HG03442 (cell line): ENCODE results near the gene CDKL2.

ENCODE experiments used
- ATAC-seq: cut with Tn5 transposase; IDR thresholded peaks from one replicate; pipeline ENCODE4 v1.9.1; 2021; ENCODE audit warnings: mild to moderate bottlenecking, moderate library complexity; ENCODE audit not compliant: unreplicated experiment

CDKL2 gene

DNA sequence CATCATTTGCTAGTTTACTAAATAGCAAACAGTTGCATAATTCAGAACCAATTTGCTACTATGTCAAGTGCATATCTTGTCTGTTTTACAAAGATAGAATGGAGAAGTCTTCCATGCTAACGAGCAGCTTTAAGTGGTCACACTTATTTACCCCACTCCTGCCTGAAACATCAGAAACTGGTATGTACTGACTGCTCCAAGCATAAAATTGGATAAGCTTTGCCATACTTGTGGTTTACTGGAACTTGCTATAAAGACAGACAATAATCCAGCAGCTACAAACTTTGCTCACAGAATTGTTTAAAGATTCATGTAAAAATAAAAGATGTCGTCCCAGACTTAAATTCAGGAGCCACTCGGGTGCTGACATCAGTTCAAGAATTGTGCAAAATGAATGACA lies 13.3 kb upstream of the CDKL2 start:
- ATAC-seq, result no peak

DNA sequence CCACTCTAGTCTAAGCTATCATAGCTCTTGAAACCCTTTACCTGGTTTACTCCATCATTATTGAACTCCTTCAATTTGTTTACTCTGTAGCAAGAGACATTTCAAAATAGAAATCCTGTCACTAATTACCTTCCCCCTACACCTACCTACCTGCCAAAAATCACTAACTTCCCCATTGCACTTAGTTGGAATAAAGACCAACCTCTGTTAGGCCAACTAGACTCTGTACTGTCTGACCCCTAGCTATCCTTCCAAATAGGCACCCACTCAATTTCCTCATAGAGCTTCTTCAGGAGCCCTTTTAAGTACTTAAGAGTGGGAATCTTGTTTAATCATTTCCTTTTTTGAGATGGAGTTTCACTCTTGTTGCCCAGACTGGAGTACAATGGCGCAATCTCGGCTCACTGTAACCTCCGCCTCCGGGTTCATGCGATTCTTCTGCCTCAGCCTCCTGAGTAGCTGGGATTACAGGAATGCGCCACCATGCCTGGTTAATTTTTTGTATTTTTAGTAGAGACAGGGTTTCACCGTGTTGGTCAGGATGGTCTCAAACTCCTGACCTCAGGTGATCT lies 8.9 kb upstream of the CDKL2 start:
- no peak for ATAC-seq

DNA sequence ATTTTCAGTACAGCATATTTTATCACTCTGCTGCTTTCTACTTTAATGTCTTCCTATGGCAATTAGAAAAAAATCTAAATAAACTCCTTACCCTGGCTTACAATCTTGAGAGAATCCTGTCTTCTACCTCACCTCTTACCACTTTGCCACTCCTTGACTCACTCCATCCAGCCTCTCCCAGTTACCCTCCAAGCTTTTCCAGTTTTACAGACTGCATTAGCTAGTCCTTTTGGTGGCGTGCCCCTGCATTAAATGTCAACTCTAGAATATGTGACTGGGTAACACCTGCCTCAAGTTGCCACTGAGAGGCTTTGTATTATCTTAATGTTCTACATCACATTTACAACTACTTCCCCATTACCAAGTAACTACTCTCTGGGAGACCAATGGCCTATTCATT lies 7.5 kb upstream of the CDKL2 start:
- ATAC-seq, result no peak

DNA sequence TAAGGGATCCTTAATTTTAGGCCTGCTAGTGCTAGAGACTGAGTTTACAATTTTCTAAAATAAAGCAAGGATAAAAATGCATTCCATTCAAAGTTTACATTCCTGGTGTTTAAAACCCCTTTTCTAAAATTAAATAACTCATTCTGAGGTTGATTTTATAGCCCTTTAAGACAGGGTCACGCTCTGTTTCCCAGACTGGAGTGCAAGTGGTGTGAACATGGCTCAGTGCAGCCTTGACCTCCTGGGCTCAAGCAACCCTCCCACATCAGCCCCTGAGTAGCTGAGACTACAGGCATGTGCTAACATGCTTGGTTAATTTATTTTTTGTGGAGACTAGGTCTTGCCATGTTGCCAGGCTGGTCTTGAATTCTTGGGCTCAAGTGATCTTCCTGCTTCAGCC lies 6.8 kb upstream of the CDKL2 start:
- no peak for ATAC-seq

DNA sequence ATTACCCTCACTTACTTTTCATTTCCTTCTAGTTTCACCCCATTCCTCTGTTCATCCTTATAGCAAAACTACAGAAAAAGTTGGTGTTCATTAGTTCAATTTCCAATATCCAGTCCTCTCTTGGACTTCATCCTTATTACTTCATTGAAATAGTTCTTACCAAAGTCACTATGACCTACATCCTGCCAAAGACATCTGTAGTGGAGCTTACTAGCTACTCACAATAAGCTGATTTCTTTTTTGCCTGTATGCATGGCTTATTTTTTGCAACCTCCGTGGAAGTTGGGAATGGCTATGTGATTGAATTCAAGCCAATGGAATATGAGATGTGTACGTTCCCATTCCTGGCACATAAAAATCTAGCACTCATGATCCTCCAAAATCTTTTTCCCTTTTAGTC lies 4.6 kb upstream of the CDKL2 start:
- no peak for ATAC-seq

DNA sequence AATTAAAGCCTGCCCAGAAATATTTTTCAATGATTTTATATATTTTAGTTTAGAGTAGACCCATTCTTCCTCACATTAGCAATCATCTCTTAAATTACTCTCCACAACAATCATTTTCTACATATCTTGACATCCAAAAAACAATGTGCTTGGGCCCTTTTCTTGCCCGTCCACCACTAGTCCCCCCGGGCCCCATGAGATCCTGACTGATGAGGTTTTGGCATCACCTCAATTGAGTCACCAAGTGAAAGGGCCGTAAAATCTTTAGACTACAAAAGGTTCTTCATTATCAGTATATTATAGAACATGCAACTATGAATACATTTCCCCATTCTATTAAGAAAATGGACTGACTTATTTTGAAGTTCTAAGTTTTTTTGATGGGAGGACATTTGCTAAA lies 4.0 kb upstream of the CDKL2 start:
- ATAC-seq, result no peak

DNA sequence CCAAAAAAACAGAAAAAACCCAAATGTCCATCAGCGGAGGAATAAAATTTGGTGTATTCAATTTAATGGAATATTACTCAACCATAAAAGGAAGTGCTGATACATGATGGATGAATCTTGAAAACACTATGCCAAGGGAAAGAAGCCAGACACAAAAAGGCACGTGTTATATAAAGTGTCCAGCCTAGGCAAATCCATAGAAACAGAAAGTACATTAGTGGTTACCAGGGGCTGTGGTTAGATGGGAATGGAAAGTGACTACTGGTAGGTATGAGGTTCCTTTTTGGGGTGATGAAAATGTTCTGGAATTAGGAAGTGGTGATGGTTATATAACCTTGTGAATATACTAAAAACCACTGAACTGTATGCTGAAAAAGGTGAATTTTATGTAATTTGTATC lies 3.5 kb upstream of the CDKL2 start:
- no peak for ATAC-seq

DNA sequence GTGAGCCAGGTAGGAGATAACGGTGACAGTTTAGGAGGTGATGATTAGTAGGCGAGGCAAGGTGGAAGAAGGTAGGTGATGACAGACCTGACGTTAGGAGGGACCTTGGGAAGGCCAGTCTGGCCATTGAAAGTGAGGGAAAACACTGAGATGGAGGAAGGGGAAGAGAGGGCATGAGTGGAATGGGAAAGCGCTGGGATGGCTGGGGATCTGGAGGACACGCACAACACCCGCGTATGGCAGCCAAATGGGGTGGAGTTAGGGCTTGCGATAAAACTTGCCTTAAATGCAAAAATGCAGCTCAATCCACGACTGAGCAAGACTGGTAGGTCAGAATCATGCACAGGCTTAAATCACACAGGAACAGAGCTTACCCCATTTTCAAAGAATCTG lies 605 bp upstream of the CDKL2 start:
- ATAC-seq, result no peak

DNA sequence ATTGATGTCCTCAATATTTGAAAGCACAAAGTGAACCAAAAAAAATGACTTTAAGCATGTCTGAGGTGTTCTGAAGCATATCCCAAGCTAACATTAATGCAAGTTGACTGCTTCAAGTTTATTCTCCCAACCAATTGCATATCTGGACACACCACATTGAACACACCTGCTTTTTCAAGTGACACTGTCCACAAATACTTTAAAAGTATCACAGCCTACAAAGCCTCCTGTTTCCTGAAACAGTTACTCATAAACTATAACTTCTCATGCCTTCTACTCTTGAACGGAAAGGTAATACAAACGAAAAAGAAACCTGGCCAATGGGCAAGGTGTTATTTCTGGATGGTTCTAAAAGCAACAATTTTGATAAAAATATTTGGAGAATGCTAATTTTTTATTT lies 1.1 kb downstream of the CDKL2 start:
- ATAC-seq, result no peak

DNA sequence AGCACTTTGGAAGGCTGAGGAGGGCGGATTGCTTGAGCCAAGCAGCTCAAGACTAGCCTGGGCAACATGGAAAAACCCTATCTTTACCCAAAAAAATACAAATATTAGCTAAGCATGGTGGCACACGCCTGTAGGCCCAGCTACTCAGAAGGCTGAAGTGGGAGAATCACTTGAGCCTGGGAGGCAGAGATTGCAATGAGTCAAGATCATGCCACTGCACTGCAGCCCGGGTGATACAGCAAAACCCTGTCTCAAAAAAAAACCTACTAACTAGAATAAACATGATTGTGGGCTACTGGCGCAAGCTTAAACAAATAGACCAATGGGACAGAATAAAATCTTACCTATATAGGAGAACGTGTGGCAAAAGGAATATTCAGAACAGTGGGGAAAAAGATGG lies 7.3 kb downstream of the CDKL2 start:
- ATAC-seq, result no peak

DNA sequence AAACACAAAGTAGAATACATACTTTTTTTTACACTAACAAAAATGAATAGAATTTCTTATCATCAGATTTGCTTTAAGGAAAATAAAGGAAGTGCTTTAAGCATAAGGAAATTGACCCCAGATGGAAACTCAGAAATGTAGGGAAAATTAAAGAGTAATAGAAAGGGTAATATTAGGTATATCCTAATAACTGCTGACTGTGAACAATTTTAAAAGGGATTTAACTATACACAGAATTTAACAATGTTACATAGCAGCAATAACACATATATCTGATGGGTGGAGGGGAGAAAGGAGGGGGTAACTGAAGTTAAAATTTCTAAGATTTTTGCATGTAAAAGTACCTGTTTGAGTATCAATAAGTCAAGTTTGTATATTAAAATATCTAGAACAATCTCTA lies 8.6 kb downstream of the CDKL2 start:
- ATAC-seq, result no peak

DNA sequence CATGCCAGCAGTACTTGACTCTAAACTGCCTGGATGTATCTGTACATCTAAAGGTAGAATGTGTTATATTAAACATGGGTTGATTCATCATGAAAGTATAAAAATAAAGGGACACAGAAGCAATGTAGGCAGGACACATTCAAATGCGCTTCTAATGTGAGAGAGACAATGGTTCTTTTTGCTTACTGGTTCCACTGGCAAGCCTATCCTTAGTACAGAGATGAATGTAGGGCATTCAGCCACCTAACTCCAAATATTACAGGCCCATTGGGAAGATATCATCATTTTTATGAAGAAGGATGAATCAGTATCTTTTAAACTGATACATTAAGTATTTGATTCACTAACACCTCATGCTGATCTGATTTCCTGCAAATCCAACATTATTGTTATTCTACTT lies 18.0 kb downstream of the CDKL2 start:
- ATAC-seq, result no peak

DNA sequence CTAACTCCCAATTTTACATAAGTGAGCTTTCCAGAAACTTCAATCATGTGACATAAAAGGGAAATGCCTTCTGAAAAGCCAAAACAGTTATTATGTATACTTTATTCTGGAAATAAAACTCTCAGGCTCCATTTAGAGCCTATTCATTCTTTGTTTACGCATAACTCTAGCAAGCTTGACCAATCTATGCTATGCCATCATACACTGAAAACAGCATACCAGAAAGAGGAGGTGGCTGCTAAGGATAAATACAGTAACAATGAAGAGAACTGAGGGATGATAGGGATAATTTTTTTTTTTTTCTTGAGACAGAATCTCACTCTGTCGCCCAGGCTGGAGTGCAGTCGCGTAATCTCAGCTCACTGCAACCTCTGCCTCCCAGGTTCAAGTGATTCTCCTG lies 24.4 kb downstream of the CDKL2 start:
- no peak for ATAC-seq

DNA sequence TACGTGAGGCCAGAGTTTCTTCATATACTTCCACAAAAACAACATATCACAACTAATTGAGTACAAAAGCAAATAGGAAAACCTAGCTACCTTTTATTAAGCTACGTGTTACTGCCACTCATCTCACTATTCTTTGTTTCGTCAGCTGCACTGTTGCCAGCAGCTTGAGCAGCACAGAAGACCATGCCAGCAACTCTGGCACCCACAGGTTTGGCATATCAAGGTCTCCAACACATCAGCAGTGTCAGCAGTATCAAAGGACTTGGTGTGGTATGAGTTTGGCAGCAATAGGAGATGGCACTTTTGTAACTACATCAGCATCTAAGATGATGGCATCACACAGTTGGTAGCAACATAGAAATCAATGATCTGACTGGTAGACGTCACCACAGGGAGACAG lies 30.7 kb downstream of the CDKL2 start:
- ATAC-seq, result no peak

DNA sequence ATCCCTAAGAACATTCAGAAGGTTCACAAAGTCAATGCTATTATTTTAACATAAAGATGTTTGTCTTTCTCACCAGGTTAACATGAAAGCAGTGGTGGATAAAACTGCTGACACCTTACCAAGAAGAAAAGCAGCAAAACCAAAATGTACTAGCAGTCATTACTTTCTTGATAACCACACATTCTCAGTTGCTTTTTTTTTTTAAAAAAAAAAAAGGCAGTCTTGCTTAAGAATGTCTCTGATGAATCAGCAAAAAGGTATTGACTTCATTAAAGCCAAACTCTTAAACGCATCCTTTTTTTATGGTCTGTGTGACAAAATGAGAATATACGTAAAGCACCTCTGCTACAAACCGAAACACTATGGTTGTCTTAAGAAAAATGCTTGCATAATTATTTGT lies 31.9 kb downstream of the CDKL2 start:
- no peak for ATAC-seq

DNA sequence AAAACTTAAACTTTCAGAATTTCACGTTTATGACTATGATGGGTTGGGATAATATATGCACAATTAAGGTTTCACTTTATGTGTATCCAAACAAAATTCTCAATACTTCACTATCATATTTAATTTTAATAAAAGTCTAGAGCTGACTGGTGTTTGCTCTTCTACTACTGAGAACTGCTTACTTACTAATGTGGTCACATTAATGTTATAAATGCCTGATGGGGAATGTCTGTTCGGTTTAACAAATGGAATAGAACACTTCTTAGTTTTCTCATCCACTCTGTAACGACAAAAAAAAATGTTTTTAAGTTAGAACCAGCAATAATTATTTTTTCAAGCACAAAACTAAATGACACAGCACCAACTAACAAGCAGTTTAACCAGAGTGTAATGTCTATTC lies 34.3 kb downstream of the CDKL2 start:
- ATAC-seq, result no peak

DNA sequence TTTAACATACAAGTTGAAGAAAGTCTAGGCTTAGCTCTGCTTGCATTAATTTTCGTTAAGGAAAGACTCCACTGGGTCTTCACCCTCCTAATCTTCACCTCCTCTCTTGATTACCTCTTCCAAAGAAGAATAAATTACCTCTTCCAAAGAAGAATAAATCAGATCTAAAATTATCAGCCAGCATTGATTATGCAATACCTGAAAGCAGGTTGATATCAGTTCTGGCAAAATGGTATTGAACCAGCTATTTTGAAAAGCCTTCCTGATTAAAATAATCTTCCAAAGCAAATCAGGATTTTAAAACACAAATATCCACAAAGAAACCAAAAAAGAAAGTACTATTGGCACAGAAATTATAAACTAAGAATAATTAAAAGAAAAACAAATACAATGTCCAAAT lies 36.9 kb downstream of the CDKL2 start:
- ATAC-seq, result no peak

DNA sequence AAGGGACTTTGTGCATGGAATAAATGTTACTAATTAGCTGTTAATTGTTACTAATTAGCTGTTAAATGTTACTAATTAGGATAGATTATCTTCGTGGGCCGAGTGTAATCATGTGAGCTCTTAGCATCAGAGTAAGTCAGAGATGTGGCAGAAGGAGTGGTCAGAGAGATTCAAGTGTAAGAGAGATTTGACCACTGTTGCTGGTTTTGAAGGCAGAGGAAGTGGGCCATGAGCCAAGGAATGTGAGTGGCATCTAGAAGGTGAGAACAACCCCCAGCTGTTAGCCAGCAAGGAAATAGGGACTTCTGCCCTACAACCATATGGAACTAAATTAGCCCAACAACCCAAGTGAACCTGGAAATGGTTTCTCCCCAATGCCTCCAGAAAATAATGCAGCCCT lies 46.3 kb downstream of the CDKL2 start:
- no peak for ATAC-seq

DNA sequence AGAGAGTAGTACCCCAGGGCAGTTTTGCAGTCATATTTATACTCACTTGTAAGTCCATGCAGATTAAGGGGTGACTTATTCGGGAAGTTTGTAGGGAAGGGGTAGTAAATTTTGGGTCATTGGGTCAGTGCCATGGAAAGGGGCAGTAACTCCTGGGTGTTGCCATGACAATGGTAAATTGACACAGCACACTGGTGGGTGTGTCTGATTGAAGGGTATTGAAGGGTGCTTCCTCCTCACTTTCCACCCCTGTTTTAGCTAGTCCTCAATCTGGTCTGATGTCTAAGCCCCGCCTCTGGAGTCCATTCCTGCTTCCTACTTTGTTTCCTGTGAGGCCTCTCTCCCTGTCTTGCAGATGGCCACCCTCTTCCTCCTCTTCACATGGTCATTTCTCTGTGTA lies 62.6 kb downstream of the CDKL2 start:
- no peak for ATAC-seq

DNA sequence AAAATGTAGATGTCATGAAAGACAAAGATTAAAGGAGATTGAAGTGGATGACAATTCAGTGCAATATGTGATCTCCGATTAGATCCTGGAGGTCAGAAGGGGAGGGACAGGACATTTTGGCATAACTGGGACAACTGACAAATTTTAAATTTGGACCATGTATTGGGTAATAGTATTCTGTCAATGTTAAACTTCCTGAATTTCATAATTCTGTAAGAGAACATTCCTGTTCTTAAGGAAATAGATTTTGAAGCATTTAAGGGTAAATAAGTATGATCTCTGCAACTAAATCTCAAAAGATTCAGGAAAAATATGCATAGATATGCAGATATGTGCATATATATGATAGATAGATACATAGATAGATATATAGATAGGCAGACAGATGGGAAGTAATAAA lies 63.4 kb downstream of the CDKL2 start:
- no peak for ATAC-seq

DNA sequence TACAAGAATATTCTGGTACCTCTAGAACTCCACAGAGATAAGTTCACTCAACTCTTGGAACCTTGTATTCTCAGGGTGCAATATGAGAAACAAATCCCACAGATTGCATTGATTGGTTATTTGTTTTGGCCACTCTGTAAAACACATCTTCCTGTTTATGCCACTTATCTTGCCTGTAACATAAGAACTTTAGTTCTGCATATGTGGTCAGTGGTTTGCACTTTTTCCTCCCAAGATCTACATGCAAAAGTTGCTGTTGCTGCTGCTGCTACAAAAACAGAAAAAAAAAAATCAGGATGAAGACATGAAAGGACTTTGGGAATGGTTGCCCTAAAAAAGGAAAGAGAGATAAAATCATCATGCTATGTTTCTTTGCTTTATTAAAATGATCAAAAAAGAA lies 64.8 kb downstream of the CDKL2 start:
- no peak for ATAC-seq

DNA sequence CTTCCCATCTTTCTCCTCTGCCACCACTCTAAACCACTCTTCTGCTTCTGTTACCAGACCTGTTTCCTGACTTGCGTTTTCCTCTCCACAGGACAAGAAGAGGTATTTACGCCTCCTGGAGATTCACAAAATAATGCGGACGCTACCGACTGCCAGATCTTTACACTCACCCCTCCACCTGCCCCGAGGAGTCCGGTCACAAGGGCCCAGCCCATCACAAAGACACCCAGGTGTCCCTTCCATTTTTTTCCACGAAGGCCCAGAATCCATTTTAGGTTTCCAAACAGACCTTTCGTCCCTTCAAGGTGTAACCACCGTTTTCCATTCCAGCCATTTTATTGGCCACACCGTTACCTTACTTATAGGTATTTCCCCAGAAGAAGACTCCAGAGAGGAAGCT lies 66.3 kb downstream of the CDKL2 start:
- no peak for ATAC-seq

DNA sequence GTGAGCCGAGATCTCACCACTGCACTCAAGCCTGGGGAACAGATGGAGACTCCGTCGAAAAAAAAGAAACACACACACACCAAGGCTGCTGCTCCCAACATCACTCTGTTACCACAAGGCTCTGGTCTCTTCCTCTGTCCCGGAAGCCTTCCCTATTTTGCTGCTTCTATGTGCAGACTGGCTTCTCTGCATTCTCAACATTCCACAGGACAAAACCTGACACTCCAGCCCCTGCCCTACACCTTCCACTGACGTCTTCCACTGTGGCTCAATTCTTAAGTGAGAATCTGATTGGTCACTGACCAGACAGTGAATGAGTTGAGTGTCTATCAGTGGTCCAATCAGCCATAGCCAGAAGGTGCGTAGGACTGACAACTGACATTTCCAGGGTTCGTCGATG lies 68.5 kb downstream of the CDKL2 start:
- no peak for ATAC-seq

DNA sequence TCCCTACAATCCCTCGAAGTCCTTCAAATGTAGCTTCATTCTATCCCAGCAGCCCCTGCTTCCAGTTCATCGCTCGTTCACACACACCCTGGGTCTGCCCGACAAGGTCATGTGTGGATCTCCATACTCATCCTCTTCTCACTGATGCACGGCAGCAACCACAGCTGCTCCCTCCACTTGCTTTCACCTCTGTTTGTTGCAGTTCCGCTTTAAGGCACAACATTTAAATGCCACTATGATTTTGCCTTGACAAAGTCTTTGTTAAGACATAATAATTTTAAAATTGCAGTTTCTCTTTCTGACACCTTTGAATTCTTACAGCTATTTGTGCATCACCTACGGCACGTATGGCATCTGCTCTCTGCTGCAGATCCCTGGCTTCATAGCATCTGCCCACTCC lies 72.6 kb downstream of the CDKL2 start:
- no peak for ATAC-seq
